Ammon's horn (tissue), 1 donor: ENCODE data around the gene WBP11.

Source experiments
- DNase-seq: peaks from one replicate; pipeline ENCODE4 v3.0.0-alpha.2; 2016; ENCODE audit warnings: low spot score

WBP11 gene

GRCh38 chr12:14824012-14824634 lies 20.8 kb upstream of the WBP11 start:
- no peak for DNase-seq

GRCh38 chr12:14814014-14814413 lies 10.7 kb upstream of the WBP11 start, which contains the start of gene SMCO3:
Gene SMCO3, minus strand, starts transcription at chr12:14814182. Its CDS starts 7,502 bp downstream, at chr12:14806680.
- no peak for DNase-seq

- DNase-seq = no peak
Observed at GRCh38 chr12:14811486-14811885, 8.2 kb upstream of the WBP11 start.

- DNase-seq = no peak
Observed at GRCh38 chr12:14810953-14811483, 7.7 kb upstream of the WBP11 start.

- no peak for DNase-seq
Observed at GRCh38 chr12:14810167-14810952, 7.1 kb upstream of the WBP11 start.

GRCh38 chr12:14803830-14804160 lies 517 bp upstream of the WBP11 start:
- no peak for DNase-seq

GRCh38 chr12:14802721-14803010 lies 612 bp downstream of the WBP11 start:
- no peak for DNase-seq

GRCh38 chr12:14802247-14802646 lies 1.0 kb downstream of the WBP11 start:
- DNase-seq = no peak

GRCh38 chr12:14795028-14795448 lies 8.2 kb downstream of the WBP11 start:
- DNase-seq = no peak

- no peak for DNase-seq
Observed at GRCh38 chr12:14785568-14785967, 17.7 kb downstream of the WBP11 start.

GRCh38 chr12:14784471-14784870 lies 18.8 kb downstream of the WBP11 start:
- DNase-seq = no peak

- no peak for DNase-seq
Observed at GRCh38 chr12:14782756-14783155, 20.5 kb downstream of the WBP11 start.

GRCh38 chr12:14781563-14781962 lies 21.7 kb downstream of the WBP11 start:
- DNase-seq = no peak

- no peak for DNase-seq
Observed at GRCh38 chr12:14780859-14781258, 22.4 kb downstream of the WBP11 start.

GRCh38 chr12:14779834-14780233 lies 23.4 kb downstream of the WBP11 start:
- no peak for DNase-seq

GRCh38 chr12:14777271-14777670 lies 26.0 kb downstream of the WBP11 start:
- DNase-seq = no peak

- no peak for DNase-seq
Observed at GRCh38 chr12:14776236-14776961, 26.9 kb downstream of the WBP11 start.

GRCh38 chr12:14775636-14775980 lies 27.7 kb downstream of the WBP11 start:
- DNase-seq = no peak

- DNase-seq = no peak
Observed at GRCh38 chr12:14774906-14775635, 28.2 kb downstream of the WBP11 start.

GRCh38 chr12:14774074-14774905 lies 29.0 kb downstream of the WBP11 start:
- DNase-seq = peak; percentile 96

- DNase-seq = no peak
Observed at GRCh38 chr12:14773685-14774073, 29.6 kb downstream of the WBP11 start.

- no peak for DNase-seq
Observed at GRCh38 chr12:14772946-14773345, 30.3 kb downstream of the WBP11 start.
